Nephron (organoid): Measurements from ENCODE around the gene LHX3.

ENCODE experiments used
- H3K27ac Mint-ChIP-seq, 3 experiments: 2 replicates each; pipeline ENCODE4 v1.8.0; 2020; ENCODE audit warnings: mixed read lengths in 3 of 3, mild to moderate bottlenecking in 2 of 3, moderate library complexity in 1 of 3
- H3K27me3 Mint-ChIP-seq: 2 replicates; pipeline ENCODE4 v1.8.0; 2021; ENCODE audit warnings: low read depth, mild to moderate bottlenecking, moderate library complexity, mixed read lengths
- H3K36me3 Mint-ChIP-seq: 2 replicates; pipeline ENCODE4 v1.8.0; 2020; ENCODE audit warnings: low read depth, mixed read lengths
- H3K4me1 Mint-ChIP-seq: 2 replicates; pipeline ENCODE4 v1.8.0; 2020; ENCODE audit warnings: mixed read lengths
- H3K4me3 Mint-ChIP-seq, 3 experiments: 2 replicates each; pipeline ENCODE4 v1.8.0; 2020; ENCODE audit warnings: mild to moderate bottlenecking in 3 of 3, mixed read lengths in 3 of 3, moderate library complexity in 2 of 3
- H3K9me3 Mint-ChIP-seq: 2 replicates; pipeline ENCODE4 v1.8.0; 2020; ENCODE audit warnings: mixed read lengths
- CTCF ChIP-seq, 3 experiments: fragments of 200-600 bp; sonication (generic); IDR thresholded peaks; one replicate each; pipeline ENCODE4 v1.5.0; 2021; ENCODE audit warnings: antibody characterized with exemption in 3 of 3; ENCODE audit not compliant: unreplicated experiment in 3 of 3

The LHX3 gene

GRCh38 chr9:136187197-136187596 is 17.7 kb downstream of the LHX3 start:
- no peak for TF ChIP-seq CTCF (IDR thresholded peaks at IDR 0.05; ENCODE audit: unreplicated experiment in 3 of 3)
- Mint-ChIP-seq H3K36me3 (no peaks in the 10 kb centered on the region), H3K4me1 (peaks cover 4% of the 10 kb centered on the region), H3K27me3 (peaks cover 73% of the 10 kb centered on the region), H3K9me3 (no peaks in the 10 kb centered on the region), H3K4me3 (no peak overlapping the region), H3K27ac (no peak overlapping the region)

- Mint-ChIP-seq H3K27me3 (peaks cover 69% of the 10 kb centered on the region), H3K4me3 (no peak overlapping the region), H3K4me1 (peaks cover 4% of the 10 kb centered on the region), H3K36me3 (no peaks in the 10 kb centered on the region), H3K9me3 (no peaks in the 10 kb centered on the region), H3K27ac (no peak overlapping the region)
- no peak for TF ChIP-seq CTCF (IDR thresholded peaks at IDR 0.05; ENCODE audit: unreplicated experiment in 3 of 3)
Observed at GRCh38 chr9:136186386-136186785, 18.5 kb downstream of the LHX3 start.

GRCh38 chr9:136185596-136186366 is 19.1 kb downstream of the LHX3 start:
- Mint-ChIP-seq H3K4me1 (peaks cover 4% of the 10 kb centered on the region), H3K27me3 (peaks cover 66% of the 10 kb centered on the region), H3K27ac (no peak overlapping the region), H3K9me3 (no peaks in the 10 kb centered on the region), H3K4me3 (no peak overlapping the region), H3K36me3 (no peaks in the 10 kb centered on the region)
- TF ChIP-seq CTCF (IDR thresholded peaks at IDR 0.05; ENCODE audit: unreplicated experiment in 3 of 3), result no peak

- no peaks in the 10 kb centered on the region for H3K36me3 Mint-ChIP-seq
- peaks cover 4% of the 10 kb centered on the region for H3K4me1 Mint-ChIP-seq
- no peaks in the 10 kb centered on the region for H3K9me3 Mint-ChIP-seq
- no peak overlapping the region for H3K27ac Mint-ChIP-seq
- H3K4me3 Mint-ChIP-seq, result no peak overlapping the region
- TF ChIP-seq CTCF (IDR thresholded peaks at IDR 0.05; ENCODE audit: unreplicated experiment in 3 of 3), result no peak
- peaks cover 59% of the 10 kb centered on the region for H3K27me3 Mint-ChIP-seq
Observed at GRCh38 chr9:136185066-136185465, 19.9 kb downstream of the LHX3 start.

- H3K9me3 Mint-ChIP-seq, result no peaks in the 10 kb centered on the region
- no peaks in the 10 kb centered on the region for H3K36me3 Mint-ChIP-seq
- peaks cover 4% of the 10 kb centered on the region for H3K4me1 Mint-ChIP-seq
- H3K27ac Mint-ChIP-seq, result no peak overlapping the region
- no peak for TF ChIP-seq CTCF (IDR thresholded peaks at IDR 0.05; ENCODE audit: unreplicated experiment in 3 of 3)
- no peak overlapping the region for H3K4me3 Mint-ChIP-seq
- peaks cover 55% of the 10 kb centered on the region for H3K27me3 Mint-ChIP-seq
Observed at GRCh38 chr9:136182850-136183422, 22.0 kb downstream of the LHX3 start.

GRCh38 chr9:136182420-136182787 is 22.5 kb downstream of the LHX3 start:
- no peak for TF ChIP-seq CTCF (IDR thresholded peaks at IDR 0.05; ENCODE audit: unreplicated experiment in 3 of 3)
- Mint-ChIP-seq H3K4me1 (peaks cover 6% of the 10 kb centered on the region), H3K27me3 (peaks cover 55% of the 10 kb centered on the region), H3K4me3 (no peak overlapping the region), H3K9me3 (no peaks in the 10 kb centered on the region), H3K36me3 (no peaks in the 10 kb centered on the region), H3K27ac (no peak overlapping the region)
